Measurements from ENCODE around the gene EZR. TPM values are rescaled to one million over a fixed set of nuclear protein-coding genes. Genes with fewer than 3 reads are reported as not detected.

The EZR gene
- total RNA-seq, 6 experiments from 2014 or later, result 118 to 183 (median 178) TPM

DNA sequence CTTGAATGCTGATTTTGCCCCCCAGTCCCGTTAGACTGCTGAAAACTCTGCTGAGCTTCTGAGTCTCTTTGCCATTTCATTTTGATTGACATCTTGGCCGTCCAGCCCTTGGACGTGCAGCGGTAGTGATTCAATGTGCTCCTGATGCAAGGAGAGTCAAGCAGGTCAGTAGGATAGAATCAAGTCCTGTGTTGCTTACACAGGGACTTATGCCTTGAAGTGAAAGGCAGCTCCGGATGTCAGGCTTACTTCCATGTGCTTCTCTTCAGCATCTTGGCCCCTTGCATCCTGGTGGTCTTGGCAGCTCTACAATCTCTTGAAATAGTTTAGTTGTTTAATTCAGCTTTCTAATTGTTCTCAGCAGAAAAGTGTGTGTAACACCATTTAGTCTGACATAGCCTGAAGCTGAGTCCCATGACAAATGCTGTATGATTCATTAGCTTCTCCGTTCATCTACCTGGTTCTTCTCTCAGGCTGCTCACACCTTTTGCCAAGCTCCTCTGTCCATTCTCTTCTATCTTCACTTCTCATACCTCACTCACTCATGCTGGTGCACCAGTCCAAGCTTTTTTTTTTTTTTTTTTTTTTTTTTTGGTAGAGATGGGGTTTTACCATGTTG lies 76.0 kb downstream of the EZR start:
- Mint-ChIP-seq H3K9me3 (peaks cover 7% of the 10 kb centered on the region), H3K27me3 (ENCODE audit: insufficient read depth) (no peaks in the 10 kb centered on the region; the same call in 1 of the 2 replicates), H3K36me3 (ENCODE audit: low read depth) (peaks cover 29% of the 10 kb centered on the region), H3K4me1 (ENCODE audit: low read depth) (peaks cover 16% of the 10 kb centered on the region), H3K27ac (no peak overlapping the region), H3K4me3 (no peak overlapping the region)
- TF ChIP-seq, protein P1, sequence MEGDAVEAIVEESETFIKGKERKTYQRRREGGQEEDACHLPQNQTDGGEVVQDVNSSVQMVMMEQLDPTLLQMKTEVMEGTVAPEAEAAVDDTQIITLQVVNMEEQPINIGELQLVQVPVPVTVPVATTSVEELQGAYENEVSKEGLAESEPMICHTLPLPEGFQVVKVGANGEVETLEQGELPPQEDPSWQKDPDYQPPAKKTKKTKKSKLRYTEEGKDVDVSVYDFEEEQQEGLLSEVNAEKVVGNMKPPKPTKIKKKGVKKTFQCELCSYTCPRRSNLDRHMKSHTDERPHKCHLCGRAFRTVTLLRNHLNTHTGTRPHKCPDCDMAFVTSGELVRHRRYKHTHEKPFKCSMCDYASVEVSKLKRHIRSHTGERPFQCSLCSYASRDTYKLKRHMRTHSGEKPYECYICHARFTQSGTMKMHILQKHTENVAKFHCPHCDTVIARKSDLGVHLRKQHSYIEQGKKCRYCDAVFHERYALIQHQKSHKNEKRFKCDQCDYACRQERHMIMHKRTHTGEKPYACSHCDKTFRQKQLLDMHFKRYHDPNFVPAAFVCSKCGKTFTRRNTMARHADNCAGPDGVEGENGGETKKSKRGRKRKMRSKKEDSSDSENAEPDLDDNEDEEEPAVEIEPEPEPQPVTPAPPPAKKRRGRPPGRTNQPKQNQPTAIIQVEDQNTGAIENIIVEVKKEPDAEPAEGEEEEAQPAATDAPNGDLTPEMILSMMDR (IDR thresholded peaks at IDR 0.05), result no peak
- DNase-seq, result no peak

DNA sequence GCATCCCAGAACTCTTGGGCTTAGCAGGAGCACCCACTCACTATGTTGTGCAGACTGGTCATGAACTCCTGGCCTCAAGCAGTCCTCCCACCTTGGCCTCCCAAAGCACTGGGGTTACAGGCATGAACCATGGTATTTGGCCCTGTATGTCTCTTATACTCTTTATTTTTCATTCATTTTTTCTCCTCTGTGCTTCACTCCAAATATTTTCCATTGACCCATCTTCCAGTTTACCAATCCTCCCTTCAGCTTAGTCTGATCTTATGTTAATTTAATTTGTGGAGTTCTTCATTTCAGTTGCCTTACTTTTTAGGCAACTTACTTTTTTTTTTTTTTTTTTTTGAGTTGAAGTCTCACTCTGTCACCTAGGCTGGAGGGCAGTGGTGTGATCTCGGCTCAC lies 79.5 kb downstream of the EZR start:
- Mint-ChIP-seq H3K4me3 (no peak overlapping the region), H3K27ac (no peak overlapping the region), H3K36me3 (ENCODE audit: low read depth) (peaks cover 32% of the 10 kb centered on the region), H3K4me1 (ENCODE audit: low read depth) (peaks cover 25% of the 10 kb centered on the region), H3K9me3 (peaks cover 10% of the 10 kb centered on the region), H3K27me3 (ENCODE audit: insufficient read depth) (no peaks in the 10 kb centered on the region; the same call in 1 of the 2 replicates)
- DNase-seq, result no peak
- TF ChIP-seq, protein P1 (IDR thresholded peaks at IDR 0.05), result no peak

DNA sequence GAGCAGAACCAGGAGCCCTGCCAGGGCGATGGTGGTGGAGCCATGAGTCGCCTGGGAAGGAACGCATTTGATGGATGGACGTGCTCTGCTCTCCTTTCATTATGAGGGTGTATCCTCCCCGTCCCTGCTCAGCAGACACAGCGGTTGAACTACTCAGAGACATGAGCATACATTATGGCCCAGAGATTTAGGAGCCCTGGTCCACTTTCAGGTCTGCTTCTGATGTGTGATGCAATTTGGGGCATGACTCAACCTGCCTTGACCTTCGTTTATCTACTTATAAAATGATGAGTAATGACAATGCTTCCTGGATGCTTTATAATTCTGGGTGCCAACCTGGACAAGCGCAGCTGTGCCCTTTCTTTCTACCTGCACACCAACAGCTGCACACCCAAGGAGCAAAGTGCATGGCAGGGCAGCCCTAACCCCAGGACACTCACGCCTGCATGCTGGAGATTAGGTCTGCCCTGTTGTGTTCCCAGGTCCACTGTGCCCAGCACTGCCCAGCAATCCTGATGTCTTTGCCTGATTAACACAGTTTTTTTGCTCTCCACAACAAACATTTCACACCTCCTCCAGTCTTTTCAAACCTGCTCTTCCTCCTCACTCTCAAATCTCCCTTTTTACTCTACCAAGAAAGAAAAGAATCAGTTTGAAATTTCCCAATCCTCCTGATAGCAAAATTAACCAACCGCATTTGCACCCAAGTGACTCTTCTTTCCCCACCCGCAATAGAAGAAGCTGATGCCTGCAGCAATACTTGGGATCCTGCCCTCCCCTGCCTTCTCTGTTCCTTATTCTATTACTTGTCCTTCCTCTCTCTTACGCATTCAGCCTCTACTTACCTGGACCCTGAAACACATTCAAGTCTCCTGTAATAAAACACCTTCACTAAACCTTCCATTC lies 81.2 kb downstream of the EZR start:
- TF ChIP-seq, protein P1 (IDR thresholded peaks at IDR 0.05), result no peak
- no peak overlapping the region for H3K4me3 Mint-ChIP-seq
- H3K27me3 Mint-ChIP-seq (ENCODE audit: insufficient read depth), result no peaks in the 10 kb centered on the region; the same call in 1 of the 2 replicates
- peaks cover 37% of the 10 kb centered on the region for H3K36me3 Mint-ChIP-seq (ENCODE audit: low read depth)
- peaks cover 15% of the 10 kb centered on the region for H3K9me3 Mint-ChIP-seq
- DNase-seq, result peak; percentile 42
- H3K4me1 Mint-ChIP-seq (ENCODE audit: low read depth), result peaks cover 25% of the 10 kb centered on the region
- H3K27ac Mint-ChIP-seq, result no peak overlapping the region

DNA sequence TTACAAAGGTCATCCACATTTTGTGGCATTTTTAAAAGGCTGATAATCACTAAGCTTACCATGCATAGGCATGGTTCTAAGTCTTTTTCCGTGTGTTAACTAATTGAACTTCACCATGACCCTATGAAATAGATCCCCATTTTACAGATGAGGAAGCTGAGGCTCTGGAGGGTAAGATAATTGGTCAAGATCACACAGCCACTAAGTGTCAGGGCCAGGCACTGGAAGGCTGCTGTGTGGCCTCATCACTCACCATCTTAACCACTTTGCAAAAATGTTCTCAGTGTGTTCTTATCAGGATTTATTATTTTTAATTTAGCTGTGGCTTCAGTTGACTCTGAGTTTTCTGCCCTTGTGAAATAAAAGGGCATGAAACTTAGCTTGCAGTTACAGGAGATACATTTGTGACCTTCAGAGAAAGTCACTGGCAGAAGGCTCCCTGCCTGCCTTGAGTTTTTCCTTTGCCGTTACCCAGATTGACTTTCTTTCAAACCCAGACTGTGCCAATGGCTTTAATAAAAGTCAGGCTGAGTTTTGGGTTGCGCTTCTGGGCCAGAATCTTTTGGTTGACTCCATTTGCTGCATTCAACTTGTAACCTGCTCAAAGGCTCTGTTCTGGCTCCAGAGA lies 82.0 kb downstream of the EZR start:
- Mint-ChIP-seq H3K27ac (no peak overlapping the region), H3K36me3 (ENCODE audit: low read depth) (peaks cover 41% of the 10 kb centered on the region), H3K9me3 (peaks cover 15% of the 10 kb centered on the region), H3K27me3 (ENCODE audit: insufficient read depth) (no peaks in the 10 kb centered on the region; the same call in 1 of the 2 replicates), H3K4me1 (ENCODE audit: low read depth) (peaks cover 25% of the 10 kb centered on the region), H3K4me3 (no peak overlapping the region)
- TF ChIP-seq, protein P1 (IDR thresholded peaks at IDR 0.05), result no peak
- DNase-seq, result no peak

DNA sequence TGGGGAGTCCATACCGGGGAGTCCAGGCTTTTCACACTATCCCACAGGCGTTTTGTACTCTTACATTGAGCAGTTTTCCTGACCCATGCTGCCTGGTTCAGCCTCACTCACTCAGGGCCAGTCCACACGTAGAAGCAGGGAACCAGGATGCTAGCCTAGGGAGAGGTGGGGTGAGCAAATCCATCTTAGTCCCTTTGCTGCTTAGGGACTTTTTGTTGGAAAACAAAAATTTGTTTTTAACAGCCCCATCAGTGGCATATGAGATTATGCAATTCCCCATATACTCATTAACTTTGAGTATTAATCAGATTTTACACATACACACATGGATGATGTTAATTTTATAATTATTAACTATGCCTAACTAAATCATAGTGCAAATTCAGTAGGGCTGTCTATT lies 84.2 kb downstream of the EZR start:
- H3K4me1 Mint-ChIP-seq (ENCODE audit: low read depth), result peaks cover 25% of the 10 kb centered on the region
- no peak for DNase-seq
- TF ChIP-seq, protein P1 (IDR thresholded peaks at IDR 0.05), result no peak
- H3K27me3 Mint-ChIP-seq (ENCODE audit: insufficient read depth), result no peaks in the 10 kb centered on the region; the same call in 1 of the 2 replicates
- peaks cover 29% of the 10 kb centered on the region for H3K36me3 Mint-ChIP-seq (ENCODE audit: low read depth)
- H3K27ac Mint-ChIP-seq, result no peak overlapping the region
- H3K4me3 Mint-ChIP-seq, result no peak overlapping the region
- H3K9me3 Mint-ChIP-seq, result peaks cover 15% of the 10 kb centered on the region
